Hematopoietic multipotent progenitor cell treated with erythropoietin and hydrocortisone succinate and interleukin-3 and kit ligand, for 17 days (in vitro differentiated cells): ENCODE results near the gene FGF21.
"Not testable (repeated sequence)": the region's sequence is repeated elsewhere in the genome, so short reads cannot be mapped to it uniquely, and the experiment has no call there.

Experiments
- DNase-seq: peaks from one replicate; pipeline ENCODE4 v3.0.0-alpha.2; 2015; ENCODE audit warnings: low spot score

The FGF21 gene, protein sequence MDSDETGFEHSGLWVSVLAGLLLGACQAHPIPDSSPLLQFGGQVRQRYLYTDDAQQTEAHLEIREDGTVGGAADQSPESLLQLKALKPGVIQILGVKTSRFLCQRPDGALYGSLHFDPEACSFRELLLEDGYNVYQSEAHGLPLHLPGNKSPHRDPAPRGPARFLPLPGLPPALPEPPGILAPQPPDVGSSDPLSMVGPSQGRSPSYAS

GRCh38 chr19:48755084-48755641 is at the start of gene FGF21:
Gene FGF21, plus strand, starts transcription at chr19:48755524. Its CDS starts 713 bp downstream, at chr19:48756237.
- no peak for DNase-seq

GRCh38 chr19:48708471-48708870 is 46.9 kb upstream of the FGF21 start:
- no peak for DNase-seq

GRCh38 chr19:48711106-48711662 is 44.1 kb upstream of the FGF21 start:
- no peak for DNase-seq

- no peak for DNase-seq
Measured at GRCh38 chr19:48713041-48713863, 42.1 kb upstream of the FGF21 start.

DNA sequence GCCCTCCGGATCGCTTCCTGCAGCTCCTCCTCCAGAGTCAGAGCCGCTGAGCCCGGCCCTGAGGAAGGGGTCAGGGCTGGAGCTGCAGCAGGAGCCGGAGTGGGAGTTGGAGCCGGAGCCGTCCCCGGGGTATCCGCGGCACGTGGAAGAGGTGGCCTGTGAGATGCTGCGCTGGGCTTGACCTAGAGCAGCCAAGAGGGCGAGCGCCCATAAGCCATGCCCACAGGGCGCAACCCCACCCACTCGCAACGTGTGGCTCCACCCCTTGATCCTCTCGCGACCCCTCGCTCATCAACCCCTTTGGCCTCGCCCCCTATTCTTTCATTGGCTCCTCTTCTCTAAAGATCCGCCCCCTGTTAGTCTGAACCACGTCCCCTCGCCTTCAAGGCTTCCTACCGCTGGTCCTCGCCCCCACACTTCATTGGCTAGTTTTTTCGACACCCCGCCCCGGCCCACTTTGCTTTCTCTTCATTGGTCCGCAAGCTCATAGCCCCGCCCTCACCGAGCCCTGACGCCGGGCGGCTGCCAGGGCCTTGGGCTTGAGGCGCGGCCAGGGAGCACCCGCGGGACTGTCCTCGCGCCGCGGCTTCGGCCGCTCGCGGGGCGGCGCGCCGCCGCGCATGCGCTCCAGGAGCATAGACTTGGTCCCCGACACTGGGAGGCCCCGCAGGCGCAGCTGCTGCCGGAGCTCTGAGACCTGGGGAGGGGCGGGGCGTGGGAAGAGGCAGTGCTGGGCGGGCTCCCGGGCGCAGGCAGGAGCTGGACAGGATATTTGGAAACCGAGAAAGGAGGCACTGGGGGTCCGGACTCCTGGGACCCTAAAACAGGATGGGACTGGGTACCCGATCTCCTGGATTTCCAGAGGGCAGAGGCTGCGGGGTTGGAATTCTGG is 41.2 kb upstream of the FGF21 start:
- peak; percentile 96 for DNase-seq

- no peak for DNase-seq
Measured at GRCh38 chr19:48714759-48715675, 40.3 kb upstream of the FGF21 start.

GRCh38 chr19:48715681-48716171 is 39.6 kb upstream of the FGF21 start:
- DNase-seq, result no peak

GRCh38 chr19:48716562-48717291 is 38.6 kb upstream of the FGF21 start:
- DNase-seq, result no peak

DNA sequence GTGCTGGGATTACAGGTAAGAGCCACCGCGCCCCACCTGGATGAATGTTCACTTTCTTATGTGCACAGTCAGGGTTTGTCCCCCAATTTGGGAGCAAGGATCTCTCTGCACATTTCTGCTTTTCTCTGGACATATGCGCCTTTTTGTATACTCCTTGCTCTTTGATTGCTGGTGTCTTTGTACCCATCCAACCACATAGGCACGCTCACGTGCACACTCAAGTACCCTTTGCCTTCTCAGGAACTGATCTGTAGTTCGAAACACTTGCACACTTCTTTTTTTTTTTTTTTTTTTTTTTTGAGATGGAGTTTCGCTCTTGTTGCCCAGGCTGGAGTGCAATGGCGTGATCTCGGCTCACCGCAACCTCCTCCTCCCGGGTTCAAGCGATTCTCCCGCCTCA is 37.2 kb upstream of the FGF21 start:
- DNase-seq, result not testable (repeated sequence)

DNA sequence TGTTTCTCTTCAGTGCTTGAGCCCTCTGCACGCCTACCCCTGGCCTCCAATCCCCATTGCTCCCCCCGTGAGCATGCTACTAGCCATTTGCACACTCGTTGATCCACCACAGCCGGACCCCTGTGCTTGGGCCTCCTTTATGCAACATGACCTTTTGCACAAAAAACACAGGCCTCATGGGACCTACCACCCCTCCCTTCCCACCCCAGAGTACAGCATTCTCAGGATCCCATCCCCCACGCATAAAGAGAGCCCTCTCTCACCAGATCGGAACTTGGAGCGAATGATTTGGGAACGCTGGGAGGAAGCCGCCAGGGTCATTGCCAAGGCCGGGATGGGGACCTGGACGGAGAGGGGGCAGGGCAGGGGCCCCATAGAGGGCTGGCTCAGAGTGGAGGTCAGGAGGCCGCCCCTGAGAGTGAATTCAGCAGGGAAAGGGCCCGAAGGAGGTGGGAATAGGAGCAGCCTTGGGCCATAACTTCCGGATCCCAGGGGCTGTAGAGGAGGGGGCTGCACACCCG is 36.6 kb upstream of the FGF21 start:
- no peak for DNase-seq

- no peak for DNase-seq
Measured at GRCh38 chr19:48719263-48720171, 35.8 kb upstream of the FGF21 start, which contains the start of gene MAMSTR. Gene MAMSTR, minus strand, starts transcription at chr19:48719725. Its CDS starts 694 bp downstream, at chr19:48719031.

DNA sequence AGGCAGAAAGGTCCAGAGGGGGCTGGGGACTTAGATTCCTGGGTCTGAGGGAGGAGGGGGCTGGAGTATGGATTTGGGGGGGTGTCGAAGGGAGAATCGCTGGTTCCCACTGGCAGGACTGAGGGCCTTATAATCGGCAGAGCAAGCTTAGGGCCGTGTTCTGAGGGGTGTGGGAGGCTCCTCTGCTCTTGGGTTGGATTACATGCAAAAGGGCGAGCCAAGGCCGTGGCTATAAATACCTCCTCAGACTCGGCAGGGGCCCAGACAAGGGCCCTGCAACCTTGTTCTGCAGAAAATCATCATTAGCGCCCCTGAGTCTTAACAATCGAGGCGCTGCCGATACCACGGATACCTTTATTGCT is 35.1 kb upstream of the FGF21 start:
- DNase-seq, result no peak

GRCh38 chr19:48720613-48721296 is 34.6 kb upstream of the FGF21 start:
- DNase-seq, result peak; percentile 95

DNA sequence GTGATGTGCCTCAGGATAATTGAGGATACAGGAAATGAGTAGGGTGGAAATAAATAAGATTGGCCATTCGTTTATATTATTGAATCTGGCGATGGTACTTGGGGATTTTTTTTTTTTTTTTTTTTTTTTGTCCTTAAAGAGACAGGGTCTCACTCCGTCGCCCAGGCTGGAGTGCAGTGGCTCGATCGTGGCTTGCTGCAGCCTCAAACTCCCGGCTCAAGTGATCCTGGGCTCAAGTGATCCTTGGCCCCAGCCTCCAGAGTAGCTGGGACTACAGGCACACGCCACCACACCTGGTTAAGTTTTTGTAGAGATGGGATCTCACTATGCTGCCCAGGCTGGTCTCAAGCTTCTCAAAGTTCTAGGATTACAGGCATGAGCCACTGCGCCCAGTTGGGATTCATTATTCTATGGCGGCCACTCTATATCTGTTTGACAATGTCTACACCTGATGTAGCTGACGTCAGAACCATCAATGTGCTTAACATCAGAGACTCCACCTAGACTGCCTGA is 33.1 kb upstream of the FGF21 start:
- no peak for DNase-seq

GRCh38 chr19:48724796-48725753 is 30.2 kb upstream of the FGF21 start:
- peak; percentile 59 for DNase-seq

- no peak for DNase-seq
Measured at GRCh38 chr19:48726556-48726955, 28.8 kb upstream of the FGF21 start.
